NCI-H1092 (cell line): Measurements from ENCODE around the gene HDAC4.

Experiments
- DNase-seq: peaks from one replicate; lab custom pipeline; 2025; lab: John Stamatoyannopoulos, UW

The HDAC4 gene

DNA sequence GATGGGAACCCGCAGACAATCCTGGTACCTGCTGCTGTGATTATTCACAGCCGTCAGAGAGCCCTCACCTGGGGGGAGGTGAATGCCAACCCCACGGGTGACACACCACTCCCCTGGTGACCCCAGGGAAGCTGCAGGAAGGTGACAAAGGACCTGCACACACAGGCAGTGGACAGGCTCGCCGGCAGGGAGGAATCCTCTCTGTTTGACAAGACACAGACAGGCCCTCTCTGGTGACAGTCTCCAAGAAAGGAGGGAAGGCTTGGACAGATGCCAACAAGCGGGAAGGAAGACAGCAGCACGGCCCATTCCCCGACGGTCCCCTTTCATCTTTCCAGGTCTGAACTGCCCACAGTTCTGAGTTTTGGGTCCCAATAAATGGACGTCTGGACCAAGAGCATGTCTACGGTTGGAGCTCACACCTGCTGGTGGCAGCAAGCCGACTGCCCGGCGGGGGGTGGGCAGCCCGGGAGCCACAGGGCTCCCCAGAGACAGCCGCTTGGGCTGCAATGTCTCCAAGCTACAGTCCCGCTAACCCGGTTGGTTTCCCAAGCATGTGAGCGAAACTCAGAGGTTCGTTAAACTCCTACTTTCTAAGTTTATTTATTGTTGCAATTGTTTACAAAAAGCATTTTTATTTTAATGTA, 31.8 kb downstream of the HDAC4 start:
- no peak for DNase-seq

- no peak for DNase-seq
Measured at GRCh38 chr2:239368321-239368720, 32.5 kb downstream of the HDAC4 start.

- DNase-seq = no peak
Measured at GRCh38 chr2:239366740-239367139, 34.1 kb downstream of the HDAC4 start.

GRCh38 chr2:239365782-239366435, 34.9 kb downstream of the HDAC4 start:
- DNase-seq = no peak

- no peak for DNase-seq
Measured at GRCh38 chr2:239365071-239365781, 35.6 kb downstream of the HDAC4 start.

DNA sequence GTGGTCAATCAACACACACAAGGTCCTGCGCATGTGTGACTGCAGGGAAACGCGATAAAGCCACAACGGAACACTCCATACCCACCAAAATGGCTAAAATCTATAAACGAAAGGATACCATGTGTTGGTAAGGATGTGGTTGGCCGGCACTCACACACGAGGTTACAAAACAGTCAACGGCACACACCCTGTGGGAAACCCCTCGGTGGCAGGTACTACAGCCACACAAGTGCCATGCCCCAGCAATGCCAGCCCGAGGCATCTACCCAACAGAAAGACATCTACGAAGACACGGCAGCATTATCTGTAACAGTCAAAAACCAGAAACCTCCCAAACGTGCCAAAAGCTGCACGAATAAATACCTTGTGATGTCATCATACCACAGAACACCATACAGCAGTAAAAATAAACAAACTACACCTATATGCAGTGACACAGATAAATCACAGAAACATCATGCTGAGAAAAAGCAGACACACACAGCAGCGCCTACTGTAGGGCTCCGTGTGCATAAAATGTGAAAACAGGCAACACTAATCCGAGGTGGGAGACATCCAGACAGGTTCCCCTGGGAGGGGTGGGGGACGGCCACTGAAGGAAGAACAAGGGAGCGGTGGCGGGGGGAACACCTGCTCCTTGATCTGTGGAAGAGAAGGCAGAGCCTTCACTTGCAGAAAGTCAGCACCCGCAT, 36.7 kb downstream of the HDAC4 start:
- DNase-seq = no peak

GRCh38 chr2:239362507-239362906, 38.3 kb downstream of the HDAC4 start:
- DNase-seq = no peak

GRCh38 chr2:239361311-239361642, 39.5 kb downstream of the HDAC4 start:
- DNase-seq = no peak

GRCh38 chr2:239360421-239361310, 40.2 kb downstream of the HDAC4 start:
- DNase-seq = no peak

- DNase-seq = no peak
Measured at GRCh38 chr2:239360008-239360407, 40.8 kb downstream of the HDAC4 start.

- DNase-seq = no peak
Measured at GRCh38 chr2:239359196-239359912, 41.5 kb downstream of the HDAC4 start.

DNA sequence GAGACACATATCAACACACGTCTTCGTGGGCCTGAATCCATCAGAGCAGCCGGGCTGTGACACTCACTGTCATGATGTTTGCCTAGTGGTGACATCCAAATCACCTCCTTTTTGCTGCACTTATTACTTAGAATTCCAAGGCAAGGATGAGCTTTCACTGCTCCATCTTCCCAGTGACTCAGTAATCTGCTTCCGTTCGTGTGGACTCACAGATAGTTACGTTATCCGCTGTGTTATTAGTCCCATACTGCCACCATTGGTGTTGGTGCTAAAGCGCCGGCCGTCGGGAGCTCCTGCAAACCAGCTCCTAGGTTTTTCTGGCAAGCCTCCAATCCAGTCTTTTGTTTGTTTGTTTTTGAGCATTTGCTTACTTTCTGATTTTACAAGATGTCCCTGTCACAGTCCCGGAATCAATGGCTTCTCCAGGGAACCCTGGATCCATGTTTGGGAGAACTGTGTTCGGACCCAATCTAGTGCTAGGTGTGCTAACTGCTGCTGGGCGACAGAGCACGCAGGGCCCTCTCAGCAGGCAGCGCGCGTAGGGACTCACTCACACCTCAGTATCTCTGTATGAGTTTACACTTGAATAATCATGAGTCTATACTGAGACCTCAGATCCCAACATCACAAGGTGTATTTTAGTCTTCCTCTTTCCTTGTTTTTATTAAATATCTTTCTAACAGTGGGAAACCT, 42.6 kb downstream of the HDAC4 start:
- DNase-seq = no peak

DNA sequence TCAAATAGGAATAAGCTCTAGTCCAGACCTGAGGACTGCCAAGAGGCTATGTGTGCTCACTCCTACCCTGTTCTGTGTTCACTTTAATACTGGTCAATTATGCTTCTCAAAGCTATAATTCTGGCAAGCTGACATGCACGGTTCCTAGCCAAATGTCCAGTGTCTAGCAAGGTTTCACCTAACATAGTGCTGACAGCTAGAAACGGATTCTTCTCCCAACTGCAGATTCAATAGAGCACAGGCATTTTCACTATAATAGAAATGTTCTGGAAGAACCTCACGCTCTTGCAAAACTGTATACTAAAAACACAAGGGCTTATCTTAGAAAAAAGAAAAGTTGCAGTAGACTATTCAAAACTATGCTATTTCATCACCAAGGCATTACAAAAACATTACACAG, 45.1 kb downstream of the HDAC4 start:
- DNase-seq = no peak

GRCh38 chr2:239355139-239355538, 45.7 kb downstream of the HDAC4 start:
- no peak for DNase-seq

- no peak for DNase-seq
Measured at GRCh38 chr2:239354791-239355136, 46.1 kb downstream of the HDAC4 start.

GRCh38 chr2:239354132-239354790, 46.6 kb downstream of the HDAC4 start:
- no peak for DNase-seq

DNA sequence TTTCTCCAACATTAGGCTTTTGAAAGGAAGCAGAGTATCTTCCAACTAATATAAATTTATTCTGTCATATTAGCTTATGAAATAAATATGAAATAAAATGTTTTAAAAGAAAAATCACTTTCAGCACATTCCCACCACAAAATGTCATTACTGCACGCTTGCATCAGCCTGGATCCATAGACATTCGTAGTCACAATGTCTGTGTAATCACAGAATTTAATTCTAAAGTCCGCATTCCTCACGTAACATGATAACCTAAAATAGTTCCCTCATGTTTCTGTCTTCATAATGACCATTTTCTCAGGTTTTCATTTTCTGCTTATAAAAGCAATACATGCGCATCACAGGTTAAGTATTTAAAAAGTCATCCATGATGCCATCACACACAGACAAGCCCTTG, 47.1 kb downstream of the HDAC4 start:
- DNase-seq = no peak

DNA sequence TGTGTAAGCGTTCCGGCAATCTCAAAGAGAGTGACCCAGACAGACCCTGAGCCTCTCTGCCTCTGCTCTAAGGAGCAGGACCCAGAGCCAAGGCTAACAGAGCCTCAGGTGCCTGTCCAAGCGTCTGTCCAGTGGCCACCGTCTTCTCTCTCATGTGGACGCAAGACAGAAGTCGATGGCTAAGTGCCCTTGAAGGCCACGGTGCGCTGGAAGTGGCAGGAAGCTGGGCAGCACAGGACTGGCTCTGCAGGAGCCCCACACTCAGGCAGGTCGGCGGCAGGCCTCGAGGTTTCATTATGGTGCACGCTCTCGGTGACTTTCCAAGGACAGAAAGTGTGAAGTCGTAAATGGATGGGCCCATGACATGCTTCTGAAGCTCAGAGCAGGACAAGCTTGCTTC, 49.1 kb downstream of the HDAC4 start:
- DNase-seq = no peak

GRCh38 chr2:239349453-239350135, 51.2 kb downstream of the HDAC4 start:
- DNase-seq = no peak
